NCI-H526 (cell line): ENCODE results near the gene TNPO3.
A peak's percentile ranks its signal among the peaks of the same experiment; 100 is the strongest.
"Not testable (repeated sequence)": the region's sequence is repeated elsewhere in the genome, so short reads cannot be mapped to it uniquely, and the experiment has no call there.

ENCODE experiments used
- DNase-seq, 2 experiments: peaks; one replicate each; lab custom pipeline; 2025; lab: John Stamatoyannopoulos, UW

Gene TNPO3

DNA sequence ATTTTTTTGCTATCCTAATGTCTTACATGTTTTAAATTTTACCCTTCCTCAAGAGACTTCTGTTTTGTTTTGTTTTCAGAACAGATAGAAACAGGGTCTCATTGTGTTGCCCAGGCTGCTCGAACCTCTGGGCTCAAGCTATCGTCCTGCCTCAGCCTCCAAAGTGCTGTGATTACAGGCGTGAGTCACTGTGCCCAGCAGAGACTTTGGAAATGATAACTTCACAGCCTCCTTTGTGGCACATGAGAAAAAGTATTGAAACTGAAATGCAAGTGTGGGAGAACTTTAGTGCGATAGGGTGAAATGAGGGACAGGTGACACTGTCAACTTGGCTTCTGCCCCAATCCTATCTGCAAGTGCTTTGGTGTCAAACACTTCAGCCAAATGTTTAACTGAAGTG, 95.6 kb downstream of the TNPO3 start:
- DNase-seq = no peak

DNA sequence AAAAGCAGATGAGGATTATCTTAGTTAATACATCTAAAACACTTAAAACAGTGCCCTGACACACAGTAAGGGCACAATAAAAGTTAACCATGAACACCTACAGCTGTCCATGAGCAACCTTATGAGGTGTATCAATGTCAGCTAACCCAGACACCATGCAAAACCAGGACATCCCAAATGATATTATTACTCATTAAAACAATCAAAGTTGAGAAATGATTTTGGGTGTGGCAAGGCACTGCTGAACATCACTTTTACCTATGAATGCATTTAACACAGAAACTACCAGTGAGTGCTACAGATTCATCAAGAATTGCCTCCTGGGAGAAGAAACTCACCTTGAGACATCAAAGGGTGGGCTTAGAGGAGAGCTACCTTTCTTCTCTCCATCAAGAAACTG, 98.9 kb downstream of the TNPO3 start:
- no peak for DNase-seq

DNA sequence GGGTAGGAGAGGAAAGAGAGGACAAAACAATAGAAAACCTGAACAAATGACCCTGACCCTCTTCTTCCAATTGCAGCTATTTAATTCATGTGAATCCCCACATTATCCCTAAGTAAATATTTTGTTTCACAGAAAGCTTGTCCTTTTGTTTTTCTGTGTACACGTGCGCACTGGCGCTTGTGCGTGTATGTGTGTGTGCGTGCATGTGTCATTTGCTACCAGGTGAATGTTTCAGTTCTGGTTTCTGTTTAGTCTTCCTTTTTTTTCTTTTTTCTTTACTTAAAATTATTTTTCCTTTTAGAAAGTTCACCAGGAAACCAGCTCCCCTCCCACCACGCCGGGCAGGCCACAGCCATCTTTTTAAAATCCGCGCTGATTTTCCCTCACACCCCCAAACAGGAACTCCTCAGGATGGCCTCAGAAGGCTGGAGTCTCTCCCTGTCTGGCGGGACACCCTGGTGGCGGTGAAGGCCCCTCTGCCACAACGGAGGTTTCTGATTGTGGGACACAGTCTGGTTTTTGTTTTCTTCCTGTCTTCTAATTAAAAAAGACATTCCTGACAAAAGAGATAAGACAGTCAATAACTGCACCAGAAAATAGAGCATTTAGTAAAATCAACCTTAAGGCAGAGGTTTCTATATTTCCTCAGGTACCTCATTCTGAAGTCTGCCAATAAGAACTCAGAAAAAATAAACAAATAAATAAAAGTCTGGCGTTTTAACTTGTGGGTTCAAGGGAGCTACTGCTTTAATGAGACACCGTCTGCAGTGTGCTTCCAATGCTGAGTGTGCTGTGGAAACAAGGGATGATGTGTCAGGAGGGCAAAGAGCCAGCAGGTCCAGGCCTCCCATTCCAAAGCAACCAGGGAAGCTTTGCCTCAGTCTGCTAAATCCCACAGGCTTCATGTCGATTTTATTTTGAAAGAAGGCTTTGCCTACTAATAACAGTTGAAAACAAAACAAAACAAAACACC, 99.8 kb downstream of the TNPO3 start:
- no peak for DNase-seq

DNA sequence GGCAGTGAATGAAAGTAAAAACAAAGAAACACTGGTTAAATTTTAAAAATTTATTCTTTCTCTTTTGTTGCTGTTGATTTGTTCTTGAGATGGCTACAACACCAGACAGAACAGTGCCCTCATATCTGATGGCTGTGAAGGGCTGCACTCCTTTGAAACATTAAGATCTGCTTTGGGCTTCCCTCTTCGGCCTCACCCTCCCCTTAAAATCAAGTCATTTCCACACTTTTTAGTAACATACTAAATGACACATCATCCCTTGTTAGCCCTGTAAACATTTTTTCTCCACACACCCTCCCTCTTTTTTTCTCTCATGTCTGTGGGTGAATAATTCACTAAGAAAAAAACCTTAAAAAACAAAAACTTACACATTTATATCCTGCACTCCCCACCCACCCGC, 100.8 kb downstream of the TNPO3 start:
- DNase-seq = no peak

DNA sequence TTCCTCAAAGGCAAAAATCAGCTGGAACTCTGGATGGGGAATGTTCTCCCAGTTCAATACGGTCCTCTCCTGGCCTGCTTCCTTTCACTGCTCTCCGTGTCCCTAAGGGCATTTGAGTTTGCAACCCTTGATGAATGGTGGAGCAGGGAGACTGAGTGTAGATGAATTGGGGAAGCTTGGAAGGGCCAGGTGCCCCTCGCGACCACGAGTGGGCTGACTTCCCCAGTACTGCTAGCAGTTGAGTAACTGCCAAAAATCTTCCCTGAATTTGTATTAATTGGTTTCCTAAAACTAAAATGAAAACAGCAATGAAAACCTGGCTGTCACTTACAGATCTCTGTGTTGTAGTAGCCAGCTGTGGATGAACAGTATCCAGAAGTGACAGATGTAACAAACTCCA, 103.6 kb downstream of the TNPO3 start:
- no peak for DNase-seq

DNA sequence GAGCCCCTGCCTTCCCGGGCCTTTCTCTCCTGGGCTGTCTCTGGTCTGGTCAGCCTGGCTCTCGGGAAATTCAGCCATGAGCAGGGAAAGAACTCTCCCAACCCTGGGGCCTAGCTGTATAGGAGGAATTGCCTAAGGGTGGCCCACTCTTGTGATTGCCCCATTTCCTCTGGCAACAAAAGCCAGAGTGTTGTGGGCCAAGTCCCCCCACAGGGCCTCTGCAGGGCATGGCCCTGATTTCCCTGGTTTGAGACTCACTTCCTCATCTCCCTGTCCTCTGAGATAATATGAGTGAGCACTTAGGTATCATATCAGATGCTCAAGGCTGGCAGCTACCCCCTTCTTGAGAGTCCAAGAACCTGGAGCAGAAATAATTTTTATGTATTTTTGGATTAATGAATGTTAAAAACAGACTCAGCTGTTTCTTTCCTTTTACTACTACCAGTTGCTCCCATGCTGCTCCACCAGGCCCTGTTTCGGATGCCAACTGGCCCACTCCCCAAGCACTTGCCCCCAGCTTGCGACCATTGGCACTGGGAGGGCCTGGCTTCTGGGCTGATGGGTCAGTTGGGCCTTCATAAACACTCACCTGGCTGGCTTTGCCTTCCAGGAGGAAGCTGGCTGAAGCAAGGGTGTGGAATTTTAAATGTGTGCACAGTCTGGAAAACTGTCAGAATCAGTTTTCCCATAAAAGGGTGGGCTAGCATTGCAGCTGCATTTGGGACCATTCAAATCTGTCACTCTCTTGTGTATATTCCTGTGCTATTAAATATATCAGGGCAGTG, 105.7 kb downstream of the TNPO3 start:
- DNase-seq = no peak

DNA sequence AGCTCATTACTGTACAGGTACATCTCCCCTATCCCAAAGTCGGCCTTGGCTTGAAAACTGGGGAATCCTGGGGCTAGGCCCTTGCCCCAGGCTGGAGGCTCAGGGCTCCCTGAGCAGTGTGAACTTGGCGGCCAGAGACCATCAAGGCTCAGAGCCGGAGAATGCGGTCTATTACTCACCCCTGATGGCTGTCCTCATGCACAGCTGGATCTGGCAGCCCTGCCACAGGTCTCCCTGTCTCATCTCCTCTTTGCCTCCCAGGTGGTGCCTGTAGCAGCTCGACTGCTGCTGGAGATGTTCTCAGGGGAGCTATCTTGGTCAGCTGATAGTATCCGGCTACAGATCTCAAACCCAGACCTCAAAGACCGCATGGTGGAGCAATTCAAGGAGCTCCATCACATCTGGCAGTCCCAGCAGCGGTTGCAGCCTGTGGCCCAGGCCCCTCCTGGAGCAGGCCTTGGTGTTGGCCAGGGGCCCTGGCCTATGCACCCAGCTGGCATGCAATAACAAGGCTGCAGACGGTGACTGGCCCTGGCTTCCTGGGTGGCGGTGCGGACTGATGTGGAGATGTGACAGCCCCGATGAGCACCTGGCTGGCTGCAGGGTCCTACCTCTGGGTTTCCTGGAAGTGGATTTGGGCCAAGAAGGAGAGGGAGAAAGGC, 106.5 kb downstream of the TNPO3 start:
- no peak for DNase-seq

DNA sequence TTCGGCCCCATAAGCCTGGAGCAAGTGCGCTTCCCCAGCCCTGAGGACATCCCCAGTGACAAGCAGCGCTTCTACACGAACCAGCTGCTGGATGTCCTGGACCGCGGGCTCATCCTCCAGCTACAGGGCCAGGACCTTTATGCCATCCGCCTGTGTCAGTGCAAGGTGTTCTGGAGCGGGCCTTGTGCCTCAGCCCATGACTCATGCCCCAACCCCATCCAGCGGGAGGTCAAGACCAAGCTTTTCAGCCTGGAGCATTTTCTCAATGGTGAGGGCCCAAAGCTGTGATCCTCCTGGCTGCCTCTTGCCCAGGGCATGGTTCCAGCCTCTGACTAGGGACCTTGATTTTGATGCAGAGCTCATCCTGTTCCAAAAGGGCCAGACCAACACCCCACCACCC, 107.1 kb downstream of the TNPO3 start:
- no peak for DNase-seq

DNA sequence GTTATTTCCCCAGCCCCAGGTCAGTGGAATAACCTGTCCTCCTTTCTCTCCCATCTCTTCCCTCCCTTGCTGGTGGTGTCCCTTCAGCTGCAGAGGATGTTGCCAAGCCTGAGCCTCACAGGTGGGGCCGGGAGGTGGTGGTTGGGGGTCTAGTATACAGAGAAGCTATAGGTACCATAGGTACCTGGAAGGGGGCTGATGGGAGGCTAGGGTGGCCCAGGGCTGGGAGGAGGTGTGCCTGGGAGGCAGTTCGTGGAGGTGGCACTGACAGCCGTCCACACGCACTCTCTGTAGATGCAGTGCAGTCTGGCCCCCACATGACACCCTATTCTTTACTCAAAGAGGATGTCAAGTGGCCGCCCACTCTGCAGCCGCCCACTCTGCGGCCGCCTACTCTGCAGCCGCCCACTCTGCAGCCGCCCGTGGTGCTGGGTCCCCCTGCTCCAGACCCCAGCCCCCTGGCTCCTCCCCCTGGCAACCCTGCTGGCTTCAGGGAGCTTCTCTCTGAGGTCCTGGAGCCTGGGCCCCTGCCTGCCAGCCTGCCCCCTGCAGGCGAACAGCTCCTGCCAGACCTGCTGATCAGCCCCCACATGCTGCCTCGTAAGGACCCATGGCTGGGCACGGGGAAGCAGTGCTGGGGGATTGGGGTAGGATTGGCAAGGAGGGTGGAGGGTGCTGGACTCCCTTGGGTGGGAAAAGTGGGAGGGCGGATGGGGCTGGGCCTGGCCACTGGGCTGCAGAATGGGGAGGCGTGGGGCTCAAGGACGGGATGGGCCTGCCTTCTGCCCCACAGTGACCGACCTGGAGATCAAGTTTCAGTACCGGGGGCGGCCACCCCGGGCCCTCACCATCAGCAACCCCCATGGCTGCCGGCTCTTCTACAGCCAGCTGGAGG, 107.7 kb downstream of the TNPO3 start:
- DNase-seq = peak in 1 of 2 experiments; percentile 18

DNA sequence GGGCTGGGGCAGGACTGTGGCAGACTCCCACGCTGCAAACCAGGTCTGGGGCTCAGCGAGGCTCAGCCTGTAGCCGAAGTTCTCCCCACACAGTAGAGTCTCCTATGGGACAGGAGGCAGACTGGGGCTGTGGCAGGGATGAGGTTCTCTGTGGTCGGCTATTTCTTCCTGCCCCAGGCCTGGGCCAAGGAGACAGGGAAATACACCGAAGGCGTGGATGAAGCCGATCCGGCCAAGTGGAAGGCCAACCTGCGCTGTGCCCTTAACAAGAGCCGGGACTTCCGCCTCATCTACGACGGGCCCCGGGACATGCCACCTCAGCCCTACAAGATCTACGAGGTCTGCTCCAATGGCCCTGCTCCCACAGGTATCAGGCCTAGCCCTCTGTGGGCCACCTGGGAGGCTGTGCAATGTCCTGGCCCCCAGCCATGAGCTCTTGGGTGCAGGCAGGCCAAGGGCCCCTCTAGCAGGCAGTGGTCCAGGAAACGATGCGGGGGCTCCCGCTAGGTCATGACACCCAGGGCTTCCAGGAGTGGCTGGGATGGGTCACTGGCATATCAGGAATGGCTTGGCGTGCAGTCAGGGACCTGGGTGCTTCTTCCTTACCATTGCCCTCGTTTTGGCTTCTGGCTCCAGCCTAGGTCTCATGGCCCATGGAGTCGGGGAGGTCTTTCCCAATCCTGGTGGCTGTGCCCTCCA, 109.1 kb downstream of the TNPO3 start:
- no peak for DNase-seq

DNA sequence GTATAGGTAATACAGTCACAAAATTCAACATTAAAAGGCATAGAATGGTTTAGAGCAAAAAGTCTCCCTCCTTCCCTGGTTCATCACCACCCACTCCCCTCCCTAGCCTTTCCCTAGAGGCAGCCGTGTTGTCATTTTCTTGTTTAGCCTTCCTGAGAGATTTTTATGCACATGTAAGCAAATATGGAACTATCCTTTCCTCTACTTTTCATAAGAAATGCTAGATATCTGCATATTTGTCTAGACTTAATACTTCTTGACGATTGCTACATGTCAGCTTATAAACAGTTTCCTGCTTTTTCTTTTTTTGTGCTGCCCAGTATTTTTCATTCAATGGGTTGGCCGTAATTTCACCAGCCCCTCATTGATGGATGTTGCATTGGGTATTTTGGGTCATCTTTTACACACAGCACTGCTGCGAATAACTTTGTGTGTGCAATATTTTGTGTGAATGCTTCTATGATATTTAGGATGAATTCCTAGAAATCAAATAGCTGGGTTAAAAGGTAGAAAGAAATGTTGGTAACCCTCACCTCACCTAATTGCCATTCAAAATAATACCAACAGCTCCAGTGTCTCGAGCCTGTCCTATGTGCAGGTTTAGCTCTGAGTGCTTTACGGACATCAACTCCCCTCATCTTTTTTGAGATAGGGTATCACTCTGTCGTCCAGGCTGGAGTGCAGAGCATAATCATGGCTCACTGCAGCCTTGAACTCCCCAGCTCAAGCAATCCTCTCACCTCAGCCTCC, 110.2 kb downstream of the TNPO3 start:
- no peak for DNase-seq

DNA sequence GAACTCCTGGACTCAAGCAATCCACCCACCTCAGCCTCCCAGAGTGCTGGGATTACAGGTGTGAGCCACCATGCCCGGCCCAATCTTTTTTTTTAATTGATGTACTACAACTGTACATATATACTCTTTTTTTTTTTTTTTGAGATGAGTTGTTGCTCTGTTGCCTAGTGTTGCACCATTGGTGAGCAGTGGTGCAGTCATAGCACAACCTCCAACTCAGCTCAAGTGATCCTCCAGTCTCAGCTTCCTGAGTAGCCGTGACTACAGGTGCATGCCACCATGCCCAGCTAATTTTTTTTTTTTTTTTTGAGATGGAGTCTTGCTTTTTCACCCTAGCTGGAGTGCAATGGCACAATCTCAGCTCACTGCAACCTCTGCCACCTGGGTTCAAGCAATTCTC, 111.7 kb downstream of the TNPO3 start:
- not testable (repeated sequence) for DNase-seq

DNA sequence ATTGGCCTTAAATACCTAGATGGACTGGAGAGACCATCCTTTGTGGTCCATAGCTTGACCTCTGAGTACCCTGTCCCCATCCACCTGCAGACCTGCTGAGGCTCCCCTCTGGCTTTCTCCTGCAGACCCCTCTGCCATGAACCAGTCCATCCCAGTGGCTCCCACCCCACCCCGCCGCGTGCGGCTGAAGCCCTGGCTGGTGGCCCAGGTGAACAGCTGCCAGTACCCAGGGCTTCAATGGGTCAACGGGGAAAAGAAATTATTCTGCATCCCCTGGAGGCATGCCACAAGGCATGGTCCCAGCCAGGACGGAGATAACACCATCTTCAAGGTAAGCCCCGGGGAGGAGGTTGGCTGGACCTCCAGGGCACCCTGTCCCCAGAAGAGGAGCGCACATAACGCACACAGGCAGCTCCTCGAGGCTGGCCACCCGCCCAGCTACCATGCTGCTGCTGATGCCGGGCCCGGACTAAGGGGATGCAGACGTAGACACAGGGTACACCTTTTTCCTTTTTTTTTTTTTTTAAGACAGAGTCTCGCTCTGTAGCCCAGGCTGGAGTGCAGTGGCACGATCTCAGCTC, 112.9 kb downstream of the TNPO3 start:
- no peak for DNase-seq

DNA sequence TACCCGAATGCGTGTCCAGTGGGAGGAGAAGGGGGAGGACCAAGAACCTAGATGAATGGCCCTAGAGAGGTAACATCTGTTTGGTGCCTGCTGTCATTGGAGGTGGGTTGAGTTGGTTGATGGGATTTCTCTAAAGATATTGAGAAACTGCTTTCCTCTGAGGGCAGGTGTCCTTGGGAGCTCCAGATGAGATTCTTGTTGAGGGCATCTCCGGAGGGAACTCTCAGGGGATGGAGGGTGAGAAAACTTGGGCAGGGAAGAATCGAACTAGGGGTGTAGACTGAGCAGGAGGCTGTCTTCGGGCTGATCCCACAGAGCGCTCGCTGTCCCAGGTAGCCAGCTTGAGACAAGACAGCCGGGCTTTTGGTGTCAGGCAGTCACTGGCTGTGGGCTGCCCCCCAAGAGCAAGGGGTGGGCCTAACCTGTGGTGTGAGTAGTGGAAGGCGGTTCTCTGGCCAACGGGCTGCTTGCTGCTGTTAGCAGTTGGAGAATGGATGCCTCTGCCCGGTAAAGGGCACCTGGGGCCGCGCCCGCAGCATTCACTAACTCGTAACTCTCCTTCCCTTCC, 113.5 kb downstream of the TNPO3 start:
- no peak for DNase-seq

DNA sequence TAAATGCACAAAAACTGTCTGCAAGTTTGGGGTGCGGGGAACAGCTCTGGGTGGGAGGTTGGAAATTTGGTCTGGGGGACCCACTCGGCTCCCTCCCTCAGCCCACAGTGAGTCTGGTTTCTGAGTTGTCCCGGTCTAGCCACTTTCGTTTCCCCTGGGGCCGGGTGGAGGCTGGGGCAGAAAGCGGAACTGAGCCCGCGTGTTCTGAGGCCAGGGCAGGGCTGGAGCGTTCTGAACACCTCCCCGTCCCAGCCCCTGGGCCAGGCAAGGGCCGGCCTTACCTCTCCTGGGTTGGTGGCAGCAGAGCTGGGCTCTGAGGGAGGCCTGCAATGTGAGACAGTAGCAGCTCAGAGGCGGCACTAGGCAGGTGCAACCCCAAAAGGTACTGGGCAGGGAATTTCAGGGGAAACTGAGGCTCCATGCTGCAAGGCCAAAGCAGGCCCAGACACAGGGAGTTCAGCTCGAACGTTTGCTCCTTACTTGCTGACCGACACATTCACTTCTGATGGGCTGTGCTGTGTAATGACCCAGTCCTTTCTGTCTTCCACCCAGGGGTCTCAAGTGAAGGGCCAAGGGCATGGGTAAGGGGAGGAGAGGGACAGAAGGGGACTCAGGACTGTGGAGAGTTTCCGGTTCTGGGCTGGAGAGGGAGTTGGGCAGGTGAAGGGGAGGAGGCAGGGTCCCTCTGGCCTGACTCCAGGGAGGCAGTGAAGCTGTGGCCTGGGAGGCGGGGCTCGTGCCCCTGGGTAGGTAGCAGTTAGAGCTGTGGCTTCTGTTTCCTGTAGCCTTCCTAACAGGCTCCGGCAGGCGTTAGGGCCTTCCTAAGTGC, 114.2 kb downstream of the TNPO3 start:
- no peak for DNase-seq

DNA sequence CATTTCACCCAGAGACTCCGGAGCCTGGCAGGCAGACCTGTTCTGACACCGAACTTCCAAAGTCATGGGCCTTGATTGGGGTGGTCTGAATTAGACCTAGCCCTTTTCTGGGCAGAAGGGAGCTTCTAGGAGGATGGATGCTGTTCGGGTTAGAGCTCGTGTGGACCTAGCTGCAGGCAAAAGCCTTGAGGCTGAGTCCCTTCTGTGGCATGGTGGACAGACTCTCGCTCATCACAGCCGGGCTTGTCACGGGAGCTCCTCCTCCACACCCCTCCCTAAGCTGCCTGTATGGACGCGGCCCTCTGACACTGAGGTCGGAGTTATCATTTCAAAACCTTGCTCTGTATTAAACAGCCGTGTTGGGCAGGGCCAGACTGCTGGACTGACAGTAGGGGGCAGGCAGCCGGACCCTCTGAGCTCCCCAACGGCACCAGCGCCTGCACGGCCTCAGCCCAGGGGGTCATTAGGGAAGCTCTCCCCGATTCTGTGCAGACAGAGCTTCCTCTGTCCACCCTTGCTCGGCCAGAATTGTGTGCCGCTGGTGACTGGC, 115.0 kb downstream of the TNPO3 start:
- no peak for DNase-seq

DNA sequence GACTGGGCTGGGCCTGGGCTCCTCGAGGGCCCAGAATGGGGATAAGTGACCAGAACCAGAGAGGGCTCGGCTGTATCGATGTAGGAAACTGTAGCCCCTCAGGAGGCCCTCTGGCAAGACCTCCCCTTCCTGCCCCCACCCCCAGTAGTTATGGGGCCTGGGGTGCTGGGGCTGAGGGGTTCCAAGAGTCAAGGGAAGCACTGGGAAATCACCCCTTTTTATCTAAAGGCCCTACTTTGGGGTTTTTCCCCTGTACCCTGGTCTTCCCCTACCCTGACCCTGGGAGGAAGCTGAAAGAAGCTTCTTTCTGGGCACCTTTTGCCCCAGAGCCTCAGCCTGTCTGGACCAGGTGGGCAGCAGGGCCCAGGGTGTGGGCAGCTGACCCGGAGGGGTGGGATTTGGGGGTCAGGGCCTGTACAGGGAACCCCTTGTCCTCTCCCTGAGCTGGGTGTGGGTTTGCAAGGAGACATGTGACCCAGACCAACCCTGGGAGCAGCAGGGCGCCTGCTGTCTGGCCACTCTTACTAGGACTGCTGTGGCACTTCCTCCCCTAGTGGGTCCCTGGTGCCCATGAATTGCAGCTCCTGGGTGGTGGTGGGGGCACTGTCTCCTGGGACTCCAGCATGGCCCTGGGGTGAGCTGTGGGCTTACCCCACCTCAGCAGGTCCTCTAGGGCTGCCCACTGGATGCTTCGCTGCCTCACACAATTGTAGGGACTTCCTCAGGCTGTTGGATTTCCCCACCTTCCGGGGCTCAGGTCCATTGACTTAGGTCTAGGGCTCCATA, 115.6 kb downstream of the TNPO3 start:
- no peak for DNase-seq
